K562 treated with DMSO at 1 percent for 4 hours (cell line): ENCODE measurements around the gene ATP6V1G1. TPM values are rescaled to one million over a fixed set of nuclear protein-coding genes. Genes with fewer than 3 reads are reported as not detected.

ENCODE experiments used
- total RNA-seq: library from RNA; unstranded; fragments of 300-600 nt; gene quantifications from 2 replicates; pipeline ENCODE4 v1.2.3, GENCODE V29; 2022; ENCODE audit not compliant: insufficient read depth

Gene ATP6V1G1, protein sequence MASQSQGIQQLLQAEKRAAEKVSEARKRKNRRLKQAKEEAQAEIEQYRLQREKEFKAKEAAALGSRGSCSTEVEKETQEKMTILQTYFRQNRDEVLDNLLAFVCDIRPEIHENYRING
- 121 and 129 TPM in 2 replicates for total RNA-seq

DNA sequence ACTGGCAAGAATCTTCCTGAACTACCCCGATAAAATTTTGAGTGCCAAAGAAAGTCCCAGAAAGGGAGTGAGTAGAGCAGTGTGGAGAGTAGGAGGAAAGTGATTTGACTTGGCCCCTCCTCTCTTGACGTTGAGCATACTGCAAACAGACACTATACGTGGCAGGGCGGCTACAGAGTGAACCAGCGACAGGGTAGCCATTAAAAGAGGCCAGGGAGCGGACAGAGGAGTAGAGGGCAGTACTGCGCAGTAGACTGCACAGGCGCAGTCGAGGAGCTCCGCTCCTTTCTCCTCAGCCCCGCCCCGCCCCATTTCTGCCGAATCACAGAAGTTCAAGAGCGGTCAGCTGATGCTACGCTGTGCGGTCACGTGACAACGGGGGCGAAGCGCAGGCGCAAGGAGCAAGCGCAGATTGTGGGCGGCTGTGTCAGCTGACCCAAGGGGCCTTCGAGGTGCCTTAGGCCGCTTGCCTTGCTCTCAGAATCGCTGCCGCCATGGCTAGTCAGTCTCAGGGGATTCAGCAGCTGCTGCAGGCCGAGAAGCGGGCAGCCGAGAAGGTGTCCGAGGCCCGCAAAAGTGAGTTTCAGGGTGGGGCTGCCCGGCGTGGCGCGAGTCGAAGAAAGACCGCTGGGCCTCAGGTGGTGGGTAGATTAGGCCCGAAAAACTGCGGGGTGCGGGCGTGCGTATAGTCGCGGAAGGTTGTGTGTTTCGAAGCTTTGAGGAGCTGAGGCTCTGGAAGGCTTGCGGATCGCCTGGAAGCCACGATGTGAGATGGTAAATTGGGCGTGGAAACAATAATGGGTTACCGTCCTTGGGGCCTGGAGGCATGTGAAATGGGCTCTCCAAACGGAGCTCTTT is at the start of gene ATP6V1G1:
ATP6V1G1 (plus strand) TSS at position 425 of the 858 bp plus-strand sequence; CDS start at position 495, 70 bp downstream.

Other genes with a start within 250 kb of the ATP6V1G1 start
- gene AKNA, start 199.8 kb upstream of the ATP6V1G1 start, total RNA-seq = 36.6 and 41.5 TPM in 2 replicates
- 10.6 and 21.0 TPM in 2 replicates for gene WHRN, start 82.3 kb upstream of the ATP6V1G1 start, total RNA-seq
- 7.3 and 9.4 TPM in 2 replicates for gene TMEM268, start 23.5 kb downstream of the ATP6V1G1 start, total RNA-seq
- gene TEX53, start 70.0 kb downstream of the ATP6V1G1 start, total RNA-seq = not detected in 2 replicates
- not detected in 2 replicates for gene TEX48, start 94.4 kb downstream of the ATP6V1G1 start, total RNA-seq
- gene TNFSF15, start 218.3 kb downstream of the ATP6V1G1 start, total RNA-seq = not detected in 2 replicates